Measurements from ENCODE around the gene PLEKHA6. TPM values are rescaled to one million over a fixed set of nuclear protein-coding genes. Genes with fewer than 3 reads are reported as not detected.

Gene PLEKHA6
- total RNA-seq, 2 experiments from 2014 or later: not detected

GRCh38 chr1:204308023-204308628 lies 51.6 kb downstream of the PLEKHA6 start:
- DNase-seq: no peak
- Mint-ChIP-seq H3K4me3 (no peak overlapping the region), H3K27ac (no peak overlapping the region), H3K36me3 (ENCODE audit: low read depth) (no peaks in the 10 kb centered on the region), H3K9me3 (no peaks in the 10 kb centered on the region), H3K4me1 (no peaks in the 10 kb centered on the region), H3K27me3 (peaks cover 18% of the 10 kb centered on the region)
- POLR2A ChIA-PET: no interaction called here
- CTCF ChIA-PET: no interaction called here

GRCh38 chr1:204307334-204307883 lies 52.3 kb downstream of the PLEKHA6 start:
- POLR2A ChIA-PET: no interaction called here
- CTCF ChIA-PET: no interaction called here
- no peak for DNase-seq
- peaks cover 22% of the 10 kb centered on the region for H3K27me3 Mint-ChIP-seq
- no peaks in the 10 kb centered on the region for H3K36me3 Mint-ChIP-seq (ENCODE audit: low read depth)
- H3K4me3 Mint-ChIP-seq: no peak overlapping the region
- no peaks in the 10 kb centered on the region for H3K9me3 Mint-ChIP-seq
- H3K4me1 Mint-ChIP-seq: no peaks in the 10 kb centered on the region
- no peak overlapping the region for H3K27ac Mint-ChIP-seq

DNA sequence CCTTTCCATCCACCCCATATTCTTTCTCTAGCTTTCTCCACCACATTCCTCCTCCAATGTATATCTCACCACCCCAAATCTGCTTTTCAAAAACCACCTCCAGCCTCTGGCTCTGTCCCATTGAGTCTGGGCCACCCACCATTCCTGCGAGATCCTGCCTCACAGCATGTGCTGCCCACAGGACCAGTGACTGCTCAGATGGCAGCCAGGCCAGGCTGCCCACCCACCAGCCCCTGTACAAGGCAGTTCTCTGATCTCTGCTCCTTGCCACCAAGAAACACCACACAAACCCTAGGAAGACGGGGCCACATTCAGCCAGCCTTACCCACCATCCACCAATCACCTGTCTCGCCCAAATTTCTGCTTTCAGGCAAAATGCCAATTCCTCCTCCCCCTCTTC lies 53.7 kb downstream of the PLEKHA6 start:
- Mint-ChIP-seq H3K4me3 (no peak overlapping the region), H3K36me3 (ENCODE audit: low read depth) (no peaks in the 10 kb centered on the region), H3K9me3 (no peaks in the 10 kb centered on the region), H3K27ac (no peak overlapping the region), H3K4me1 (no peaks in the 10 kb centered on the region), H3K27me3 (peaks cover 26% of the 10 kb centered on the region)
- ChIA-PET POLR2A (no interaction called here), CTCF (interaction anchor here (0.7 kb wide), 1 partner anchor 463 kb away, joined by 3 read pairs; no protein-coding TSS in a partner anchor)
- DNase-seq: no peak

GRCh38 chr1:204304067-204304466 lies 55.7 kb downstream of the PLEKHA6 start:
- no peak for DNase-seq
- peaks cover 26% of the 10 kb centered on the region for H3K27me3 Mint-ChIP-seq
- no peaks in the 10 kb centered on the region for H3K9me3 Mint-ChIP-seq
- no peaks in the 10 kb centered on the region for H3K4me1 Mint-ChIP-seq
- H3K36me3 Mint-ChIP-seq (ENCODE audit: low read depth): no peaks in the 10 kb centered on the region
- no peak overlapping the region for H3K4me3 Mint-ChIP-seq
- ChIA-PET POLR2A (no interaction called here), CTCF (no interaction called here)
- no peak overlapping the region for H3K27ac Mint-ChIP-seq

DNA sequence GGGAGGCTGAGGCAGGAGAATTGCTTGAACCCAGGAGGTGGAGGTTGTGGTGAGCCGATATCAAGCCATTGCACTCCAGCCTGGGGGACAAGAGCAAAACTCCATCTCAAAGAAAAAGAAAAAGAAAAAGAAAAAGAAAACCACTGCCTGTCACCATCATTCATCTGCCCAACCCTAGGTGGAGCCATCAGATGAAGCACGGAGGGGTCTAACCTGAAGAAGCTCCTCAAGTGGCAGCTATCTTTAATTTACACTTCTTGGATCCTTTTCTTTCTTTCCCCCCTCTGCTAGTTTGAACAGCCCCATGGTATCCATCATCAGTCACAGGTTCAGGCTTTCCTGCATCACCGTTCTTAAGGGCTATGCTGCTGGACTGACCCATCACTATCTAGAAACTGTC lies 57.0 kb downstream of the PLEKHA6 start:
- Mint-ChIP-seq H3K4me3 (no peak overlapping the region), H3K4me1 (no peaks in the 10 kb centered on the region), H3K9me3 (no peaks in the 10 kb centered on the region), H3K27me3 (peaks cover 26% of the 10 kb centered on the region), H3K36me3 (ENCODE audit: low read depth) (no peaks in the 10 kb centered on the region), H3K27ac (no peak overlapping the region)
- ChIA-PET CTCF (no interaction called here), POLR2A (no interaction called here)
- DNase-seq: no peak

GRCh38 chr1:204301171-204301957 lies 58.4 kb downstream of the PLEKHA6 start:
- H3K27me3 Mint-ChIP-seq: peaks cover 25% of the 10 kb centered on the region

GRCh38 chr1:204299814-204300365 lies 59.8 kb downstream of the PLEKHA6 start:
- no peak for DNase-seq
- Mint-ChIP-seq H3K9me3 (no peaks in the 10 kb centered on the region), H3K27ac (no peak overlapping the region), H3K4me1 (peaks cover 13% of the 10 kb centered on the region), H3K36me3 (ENCODE audit: low read depth) (no peaks in the 10 kb centered on the region), H3K4me3 (no peak overlapping the region), H3K27me3 (peaks cover 23% of the 10 kb centered on the region)
- CTCF ChIA-PET: interaction anchor here (0.7 to 1.3 kb wide), 2 partner anchors 41 to 99 kb away, joined by 4 read pairs; no protein-coding TSS in a partner anchor
- POLR2A ChIA-PET: no interaction called here

More at GRCh38 chr1:204301171-204301957, 58.4 kb downstream of the PLEKHA6 start:
- DNase-seq: no peak
- H3K27ac Mint-ChIP-seq: no peak overlapping the region
- ChIA-PET POLR2A (no interaction called here), CTCF (interaction anchor here (1.0 kb wide), 1 partner anchor 9 kb away, joined by 3 read pairs; no protein-coding TSS in a partner anchor)
- peaks cover 5% of the 10 kb centered on the region for H3K4me1 Mint-ChIP-seq
- H3K36me3 Mint-ChIP-seq (ENCODE audit: low read depth): no peaks in the 10 kb centered on the region
- no peaks in the 10 kb centered on the region for H3K9me3 Mint-ChIP-seq
- no peak overlapping the region for H3K4me3 Mint-ChIP-seq

DNA sequence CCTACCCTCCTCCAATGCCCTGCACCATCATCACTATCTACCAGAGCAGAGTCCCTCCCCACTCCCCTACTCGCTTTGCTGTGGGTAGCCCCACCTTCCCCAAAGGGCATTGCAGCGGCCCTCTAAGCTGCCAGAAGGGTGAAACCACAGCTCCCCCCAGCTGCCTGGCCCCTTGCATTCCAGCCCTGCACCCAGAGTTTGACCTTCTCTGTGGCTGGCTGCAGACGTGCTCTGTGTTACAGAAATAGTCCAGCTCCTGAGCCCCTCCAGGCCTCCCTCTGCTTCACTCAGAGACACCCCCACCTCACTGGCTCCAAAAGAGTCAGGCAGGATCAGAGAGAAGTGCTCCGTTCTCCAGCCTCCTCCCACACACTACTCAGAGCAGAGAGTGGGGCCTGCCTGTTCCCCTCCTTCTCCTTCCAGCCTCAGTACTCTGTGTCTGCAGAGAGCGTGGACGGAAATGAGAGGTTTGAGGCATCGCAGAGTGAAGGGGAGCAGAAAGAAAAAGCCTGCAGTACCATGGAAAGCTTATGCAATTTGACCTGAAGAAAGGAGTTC lies 63.2 kb downstream of the PLEKHA6 start:
- no peak overlapping the region for H3K4me3 Mint-ChIP-seq
- DNase-seq: no peak
- ChIA-PET POLR2A (no interaction called here), CTCF (no interaction called here)
- H3K27ac Mint-ChIP-seq: no peak overlapping the region
- H3K4me1 Mint-ChIP-seq: peaks cover 13% of the 10 kb centered on the region
- H3K27me3 Mint-ChIP-seq: peaks cover 19% of the 10 kb centered on the region
- H3K9me3 Mint-ChIP-seq: no peaks in the 10 kb centered on the region
- H3K36me3 Mint-ChIP-seq (ENCODE audit: low read depth): no peaks in the 10 kb centered on the region

GRCh38 chr1:204295671-204296070 lies 64.1 kb downstream of the PLEKHA6 start:
- H3K36me3 Mint-ChIP-seq (ENCODE audit: low read depth): no peaks in the 10 kb centered on the region
- peak overlapping the region; percentile 48 for H3K27ac Mint-ChIP-seq
- DNase-seq: no peak
- ChIA-PET CTCF (interaction anchor here (0.7 kb wide), 1 partner anchor 161 kb away, joined by 3 read pairs; no protein-coding TSS in a partner anchor), POLR2A (no interaction called here)
- H3K27me3 Mint-ChIP-seq: peaks cover 21% of the 10 kb centered on the region
- no peak overlapping the region for H3K4me3 Mint-ChIP-seq
- H3K9me3 Mint-ChIP-seq: no peaks in the 10 kb centered on the region
- peaks cover 13% of the 10 kb centered on the region for H3K4me1 Mint-ChIP-seq

GRCh38 chr1:204294357-204294756 lies 65.4 kb downstream of the PLEKHA6 start:
- CTCF ChIA-PET: no interaction called here
- Mint-ChIP-seq H3K4me1 (peaks cover 13% of the 10 kb centered on the region), H3K4me3 (no peak overlapping the region), H3K27ac (no peak overlapping the region), H3K27me3 (peaks cover 28% of the 10 kb centered on the region), H3K9me3 (no peaks in the 10 kb centered on the region), H3K36me3 (ENCODE audit: low read depth) (no peaks in the 10 kb centered on the region)
- DNase-seq: no peak
- POLR2A ChIA-PET: no interaction called here

- Mint-ChIP-seq H3K9me3 (no peaks in the 10 kb centered on the region), H3K4me1 (peaks cover 13% of the 10 kb centered on the region), H3K36me3 (ENCODE audit: low read depth) (no peaks in the 10 kb centered on the region), H3K27me3 (peaks cover 28% of the 10 kb centered on the region), H3K27ac (no peak overlapping the region), H3K4me3 (no peak overlapping the region)
- DNase-seq: no peak
- CTCF ChIA-PET: no interaction called here
- POLR2A ChIA-PET: no interaction called here
Observed at GRCh38 chr1:204293605-204294337, 66.0 kb downstream of the PLEKHA6 start.

GRCh38 chr1:204292740-204293139 lies 67.0 kb downstream of the PLEKHA6 start:
- Mint-ChIP-seq H3K27ac (no peak overlapping the region), H3K4me3 (no peak overlapping the region), H3K27me3 (peaks cover 28% of the 10 kb centered on the region), H3K36me3 (ENCODE audit: low read depth) (no peaks in the 10 kb centered on the region), H3K4me1 (peaks cover 16% of the 10 kb centered on the region), H3K9me3 (no peaks in the 10 kb centered on the region)
- ChIA-PET CTCF (no interaction called here), POLR2A (no interaction called here)
- no peak for DNase-seq

All from activated CD4-positive, alpha-beta T cell treated with anti-CD3 and anti-CD28 coated beads, Interleukin-2, amount 10 ng/mL, durations not matched to agents 7 days and 5 days (primary cell).